Measurements from ENCODE around the gene THRB. TPM values are rescaled to one million over a fixed set of nuclear protein-coding genes. Genes with fewer than 3 reads are reported as not detected.

THRB gene
- total RNA-seq, 1 donor = 0.36 TPM

GRCh38 chr3:24523215-24523614, 28.6 kb upstream of the THRB start:
- H3K36me3 ChIP-seq (ENCODE audit: insufficient read depth, low read length) = no peaks in the 10 kb centered on the region
- no peaks in the 10 kb centered on the region for H3K9me3 ChIP-seq (ENCODE audit: low read depth, low read length)
- DNase-seq (ENCODE audit: insufficient read length, low spot score, missing footprints) = no peak
- no peak overlapping the region for H3K4me2 ChIP-seq (ENCODE audit: insufficient read depth, low read length)
- H2AFZ ChIP-seq (ENCODE audit: low read length) = no peak overlapping the region
- H3K27ac ChIP-seq (ENCODE audit: low read depth, low read length) = no peak overlapping the region
- no peaks in the 10 kb centered on the region for H3K79me2 ChIP-seq (ENCODE audit: insufficient read depth, low read length)
- H3K27me3 ChIP-seq (ENCODE audit: insufficient read depth, low read length) = peaks cover 28% of the 10 kb centered on the region
- no peak overlapping the region for H3K4me3 ChIP-seq (ENCODE audit: insufficient read depth, low read length)
- H4K20me1 ChIP-seq (ENCODE audit: insufficient read depth, low read length) = no peaks in the 10 kb centered on the region
- H3K4me1 ChIP-seq (ENCODE audit: insufficient read depth, low read length) = no peaks in the 10 kb centered on the region
- TF ChIP-seq CTCF (IDR thresholded peaks at IDR 0.05; ENCODE audit: extremely low read depth, low read depth, low read length) = no peak

DNA sequence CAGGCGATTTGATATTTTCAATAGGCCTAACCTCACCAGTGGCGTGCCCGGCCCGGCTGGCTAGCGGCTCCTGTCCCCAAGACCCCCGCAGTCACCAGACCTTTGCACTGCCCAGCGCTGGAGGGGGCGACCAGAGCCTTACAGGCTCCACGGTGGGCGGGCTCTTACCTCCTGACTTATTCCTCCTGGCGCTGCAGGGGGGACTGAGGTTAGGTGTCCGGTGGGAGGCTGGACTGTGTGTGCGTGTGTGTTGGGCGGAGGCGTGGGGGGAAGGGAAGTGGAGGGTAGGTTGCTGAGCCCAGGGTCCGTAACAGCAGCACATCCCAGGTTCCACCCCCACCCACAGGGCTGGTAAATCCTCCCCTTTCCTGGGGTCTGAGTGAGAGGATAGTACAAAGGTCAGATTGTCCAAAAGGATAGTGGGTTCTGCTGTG, 27.5 kb upstream of the THRB start:
- H3K79me2 ChIP-seq (ENCODE audit: insufficient read depth, low read length) = no peaks in the 10 kb centered on the region
- no peaks in the 10 kb centered on the region for H3K36me3 ChIP-seq (ENCODE audit: insufficient read depth, low read length)
- no peak for TF ChIP-seq CTCF (IDR thresholded peaks at IDR 0.05; ENCODE audit: extremely low read depth, low read depth, low read length)
- DNase-seq (ENCODE audit: insufficient read length, low spot score, missing footprints) = no peak
- H3K27ac ChIP-seq (ENCODE audit: low read depth, low read length) = no peak overlapping the region
- H3K4me1 ChIP-seq (ENCODE audit: insufficient read depth, low read length) = no peaks in the 10 kb centered on the region
- peak overlapping the region; percentile 29 for H2AFZ ChIP-seq (ENCODE audit: low read length)
- peaks cover 28% of the 10 kb centered on the region for H3K27me3 ChIP-seq (ENCODE audit: insufficient read depth, low read length)
- H3K9me3 ChIP-seq (ENCODE audit: low read depth, low read length) = no peaks in the 10 kb centered on the region
- no peaks in the 10 kb centered on the region for H4K20me1 ChIP-seq (ENCODE audit: insufficient read depth, low read length)
- H3K4me3 ChIP-seq (ENCODE audit: insufficient read depth, low read length) = no peak overlapping the region
- no peak overlapping the region for H3K4me2 ChIP-seq (ENCODE audit: insufficient read depth, low read length)

DNA sequence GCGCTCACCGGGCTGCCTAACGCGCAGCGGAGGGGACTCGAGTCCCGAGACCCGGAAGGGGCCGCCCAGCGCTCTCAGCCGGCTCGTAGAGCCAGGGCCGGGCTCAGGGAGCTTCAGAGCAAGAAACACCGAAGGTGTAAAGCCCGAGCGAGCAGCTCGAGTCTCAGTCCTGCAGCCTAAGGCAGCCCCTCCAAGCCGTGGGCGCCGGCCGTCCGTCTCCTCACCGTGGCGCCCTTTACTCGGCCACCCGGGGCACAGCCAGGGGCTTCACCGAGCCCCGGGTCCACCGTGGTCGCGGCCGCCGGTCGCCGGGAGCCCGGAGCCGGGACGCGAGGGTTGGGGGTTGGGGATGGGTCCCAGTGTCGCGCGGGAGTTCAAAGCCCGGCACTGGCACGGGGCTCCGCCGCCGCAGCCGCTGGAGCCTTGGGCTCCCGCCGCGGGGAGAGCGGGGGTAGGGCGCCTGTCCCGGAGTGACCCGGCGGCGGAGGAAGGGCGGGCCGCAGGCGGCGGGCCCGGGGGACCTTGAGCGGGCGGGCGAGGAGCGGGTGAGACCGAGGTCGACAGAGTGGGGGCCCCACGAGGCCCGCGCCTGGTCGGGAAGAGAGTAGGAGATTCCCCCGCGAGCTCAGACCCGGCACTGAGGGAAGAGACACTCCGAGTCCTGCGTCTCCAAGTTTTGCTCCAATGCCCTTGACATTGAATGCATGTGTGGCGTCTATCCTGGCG, 26.9 kb upstream of the THRB start:
- Histone ChIP-seq H3K4me1 (ENCODE audit: insufficient read depth, low read length) (no peaks in the 10 kb centered on the region), H3K79me2 (ENCODE audit: insufficient read depth, low read length) (no peaks in the 10 kb centered on the region), H3K4me2 (ENCODE audit: insufficient read depth, low read length) (peak overlapping the region; percentile 36), H2AFZ (ENCODE audit: low read length) (peak overlapping the region; percentile 29), H4K20me1 (ENCODE audit: insufficient read depth, low read length) (no peaks in the 10 kb centered on the region), H3K9me3 (ENCODE audit: low read depth, low read length) (no peaks in the 10 kb centered on the region), H3K27ac (ENCODE audit: low read depth, low read length) (no peak overlapping the region), H3K4me3 (ENCODE audit: insufficient read depth, low read length) (peak overlapping the region; percentile 51), H3K27me3 (ENCODE audit: insufficient read depth, low read length) (peaks cover 28% of the 10 kb centered on the region), H3K36me3 (ENCODE audit: insufficient read depth, low read length) (no peaks in the 10 kb centered on the region)
- TF ChIP-seq CTCF (IDR thresholded peaks at IDR 0.05; ENCODE audit: extremely low read depth, low read depth, low read length) = no peak
- no peak for DNase-seq (ENCODE audit: insufficient read length, low spot score, missing footprints)

GRCh38 chr3:24520976-24521419, 26.3 kb upstream of the THRB start:
- DNase-seq (ENCODE audit: insufficient read length, low spot score, missing footprints) = no peak
- Histone ChIP-seq H3K27me3 (ENCODE audit: insufficient read depth, low read length) (peaks cover 28% of the 10 kb centered on the region), H3K4me3 (ENCODE audit: insufficient read depth, low read length) (peak overlapping the region; percentile 51), H3K9me3 (ENCODE audit: low read depth, low read length) (no peaks in the 10 kb centered on the region), H3K4me2 (ENCODE audit: insufficient read depth, low read length) (peak overlapping the region; percentile 36), H3K36me3 (ENCODE audit: insufficient read depth, low read length) (no peaks in the 10 kb centered on the region), H2AFZ (ENCODE audit: low read length) (no peak overlapping the region), H3K79me2 (ENCODE audit: insufficient read depth, low read length) (no peaks in the 10 kb centered on the region), H4K20me1 (ENCODE audit: insufficient read depth, low read length) (no peaks in the 10 kb centered on the region), H3K27ac (ENCODE audit: low read depth, low read length) (no peak overlapping the region), H3K4me1 (ENCODE audit: insufficient read depth, low read length) (no peaks in the 10 kb centered on the region)
- no peak for TF ChIP-seq CTCF (IDR thresholded peaks at IDR 0.05; ENCODE audit: extremely low read depth, low read depth, low read length)

Data from osteoblast (primary cell).